Measurements from ENCODE around the gene HRG. TPM values are rescaled to one million over a fixed set of nuclear protein-coding genes. Genes with fewer than 3 reads are reported as not detected.
A peak's percentile ranks its signal among the peaks of the same experiment; 100 is the strongest.

HRG gene
- total and polyA plus RNA-seq, 2 experiments from 2014 or later, result not detected

DNA sequence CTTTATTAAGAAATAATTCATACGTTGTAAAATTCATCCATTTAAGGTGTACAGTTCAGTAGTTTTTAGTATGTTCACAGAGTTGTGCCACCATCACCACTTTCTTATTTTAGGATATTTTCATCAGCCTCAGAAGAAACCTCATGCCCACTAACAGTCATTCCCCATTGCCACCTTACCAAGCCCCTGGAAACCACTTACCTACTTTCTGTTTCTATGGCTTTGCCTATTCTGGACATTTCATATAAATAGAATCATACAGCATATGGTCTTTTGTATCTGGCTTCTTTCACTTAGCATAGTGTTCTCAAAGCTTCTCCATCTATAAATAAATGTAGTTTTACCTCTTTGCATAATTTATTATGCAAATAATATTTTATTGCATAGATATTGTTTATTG is 19.0 kb upstream of the HRG start:
- TF ChIP-seq, protein P1, sequence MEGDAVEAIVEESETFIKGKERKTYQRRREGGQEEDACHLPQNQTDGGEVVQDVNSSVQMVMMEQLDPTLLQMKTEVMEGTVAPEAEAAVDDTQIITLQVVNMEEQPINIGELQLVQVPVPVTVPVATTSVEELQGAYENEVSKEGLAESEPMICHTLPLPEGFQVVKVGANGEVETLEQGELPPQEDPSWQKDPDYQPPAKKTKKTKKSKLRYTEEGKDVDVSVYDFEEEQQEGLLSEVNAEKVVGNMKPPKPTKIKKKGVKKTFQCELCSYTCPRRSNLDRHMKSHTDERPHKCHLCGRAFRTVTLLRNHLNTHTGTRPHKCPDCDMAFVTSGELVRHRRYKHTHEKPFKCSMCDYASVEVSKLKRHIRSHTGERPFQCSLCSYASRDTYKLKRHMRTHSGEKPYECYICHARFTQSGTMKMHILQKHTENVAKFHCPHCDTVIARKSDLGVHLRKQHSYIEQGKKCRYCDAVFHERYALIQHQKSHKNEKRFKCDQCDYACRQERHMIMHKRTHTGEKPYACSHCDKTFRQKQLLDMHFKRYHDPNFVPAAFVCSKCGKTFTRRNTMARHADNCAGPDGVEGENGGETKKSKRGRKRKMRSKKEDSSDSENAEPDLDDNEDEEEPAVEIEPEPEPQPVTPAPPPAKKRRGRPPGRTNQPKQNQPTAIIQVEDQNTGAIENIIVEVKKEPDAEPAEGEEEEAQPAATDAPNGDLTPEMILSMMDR (IDR thresholded peaks at IDR 0.05; ENCODE audit: low read depth, low read length), result no peak
- Histone ChIP-seq H3K4me3 (no peak overlapping the region), H3K4me1 (ENCODE audit: low read depth) (no peaks in the 10 kb centered on the region), H3K27ac (no peak overlapping the region), H3K36me3 (no peaks in the 10 kb centered on the region), H3K27me3 (no peaks in the 10 kb centered on the region), H3K9me3 (ENCODE audit: low read depth) (no peaks in the 10 kb centered on the region)
- no peak for DNase-seq (ENCODE audit: low read depth in 1 of 2, low spot score in 1 of 2)

- no peaks in the 10 kb centered on the region for H3K4me1 ChIP-seq (ENCODE audit: low read depth)
- no peak overlapping the region for H3K27ac ChIP-seq
- no peak overlapping the region for H3K4me3 ChIP-seq
- H3K9me3 ChIP-seq (ENCODE audit: low read depth), result no peaks in the 10 kb centered on the region
- H3K27me3 ChIP-seq, result no peaks in the 10 kb centered on the region
- TF ChIP-seq, protein P1 (IDR thresholded peaks at IDR 0.05; ENCODE audit: low read depth, low read length), result no peak
- DNase-seq (ENCODE audit: low read depth in 1 of 2, low spot score in 1 of 2), result no peak
- no peaks in the 10 kb centered on the region for H3K36me3 ChIP-seq
These were observed 17.0 kb upstream of the HRG start for GRCh38 chr3:186648851-186649250.

- Histone ChIP-seq H3K4me1 (ENCODE audit: low read depth) (no peaks in the 10 kb centered on the region), H3K4me3 (no peak overlapping the region), H3K9me3 (ENCODE audit: low read depth) (no peaks in the 10 kb centered on the region), H3K27me3 (no peaks in the 10 kb centered on the region), H3K27ac (no peak overlapping the region), H3K36me3 (no peaks in the 10 kb centered on the region)
- DNase-seq (ENCODE audit: low read depth in 1 of 2, low spot score in 1 of 2), result no peak
- TF ChIP-seq, protein P1 (IDR thresholded peaks at IDR 0.05; ENCODE audit: low read depth, low read length), result no peak
These were observed 14.1 kb upstream of the HRG start for GRCh38 chr3:186651678-186652215.

DNA sequence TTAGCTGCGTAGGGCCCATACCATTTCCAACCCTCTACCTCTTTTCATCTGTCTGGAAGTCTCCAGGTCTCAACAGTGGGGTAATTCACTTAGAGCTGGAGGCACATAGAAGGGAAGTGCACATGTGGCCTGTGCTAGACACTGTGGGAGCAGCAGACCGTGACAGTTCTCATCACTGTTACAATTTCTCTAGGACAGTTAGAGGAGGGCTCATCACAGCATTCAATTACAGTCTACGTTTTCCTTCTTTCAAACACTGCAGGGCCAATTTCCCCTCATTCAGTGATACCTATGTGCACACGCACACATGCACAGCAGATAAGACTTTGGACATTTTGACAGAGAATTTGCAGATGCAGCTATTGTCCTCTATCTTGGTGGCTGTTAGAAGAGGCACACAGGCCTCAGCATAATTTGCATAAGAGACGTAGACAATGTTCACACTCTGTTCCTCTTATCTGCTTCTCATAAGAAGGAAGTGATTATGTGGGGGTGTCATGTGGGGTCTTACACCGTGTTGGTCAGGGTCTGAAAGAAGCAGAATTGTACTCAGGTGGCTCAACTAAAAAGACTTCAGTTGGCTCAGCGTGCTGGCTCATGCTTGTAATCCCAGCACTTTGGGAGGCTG is 12.6 kb upstream of the HRG start:
- DNase-seq (ENCODE audit: low read depth in 1 of 2, low spot score in 1 of 2), result no peak
- no peaks in the 10 kb centered on the region for H3K27me3 ChIP-seq
- TF ChIP-seq, protein P1 (IDR thresholded peaks at IDR 0.05; ENCODE audit: low read depth, low read length), result no peak
- H3K27ac ChIP-seq, result no peak overlapping the region
- no peak overlapping the region for H3K4me3 ChIP-seq
- H3K9me3 ChIP-seq (ENCODE audit: low read depth), result no peaks in the 10 kb centered on the region
- no peaks in the 10 kb centered on the region for H3K4me1 ChIP-seq (ENCODE audit: low read depth)
- H3K36me3 ChIP-seq, result no peaks in the 10 kb centered on the region

- TF ChIP-seq, protein P1 (IDR thresholded peaks at IDR 0.05; ENCODE audit: low read depth, low read length), result peak; percentile 18
- H3K27me3 ChIP-seq, result no peaks in the 10 kb centered on the region
- no peaks in the 10 kb centered on the region for H3K4me1 ChIP-seq (ENCODE audit: low read depth)
- no peak overlapping the region for H3K27ac ChIP-seq
- H3K9me3 ChIP-seq (ENCODE audit: low read depth), result no peaks in the 10 kb centered on the region
- no peak overlapping the region for H3K4me3 ChIP-seq
- DNase-seq (ENCODE audit: low read depth in 1 of 2, low spot score in 1 of 2), result peak; percentile 4 to 26
- no peaks in the 10 kb centered on the region for H3K36me3 ChIP-seq
These were observed 11.8 kb upstream of the HRG start for GRCh38 chr3:186653984-186654383.
